ENCODE results near the gene PDZD4.

The PDZD4 gene

GRCh38 chrX:153862369-153863250, 32.3 kb upstream of the PDZD4 start:
- TF ChIP-seq CTCF (IDR thresholded peaks at IDR 0.05): no peak
- DNase-seq (ENCODE audit: low spot score): no peak
- Histone ChIP-seq H3K27ac (no peak overlapping the region), H3K4me3 (no peak overlapping the region)

- Histone ChIP-seq H3K27ac (no peak overlapping the region), H3K4me3 (no peak overlapping the region)
- DNase-seq (ENCODE audit: low spot score): no peak
- TF ChIP-seq CTCF (IDR thresholded peaks at IDR 0.05): no peak
Observed at GRCh38 chrX:153861733-153862310, 31.5 kb upstream of the PDZD4 start.

GRCh38 chrX:153861151-153861550, 30.8 kb upstream of the PDZD4 start:
- no peak for TF ChIP-seq CTCF (IDR thresholded peaks at IDR 0.05)
- H3K4me3 ChIP-seq: no peak overlapping the region
- no peak overlapping the region for H3K27ac ChIP-seq
- DNase-seq (ENCODE audit: low spot score): no peak

- TF ChIP-seq CTCF (IDR thresholded peaks at IDR 0.05): no peak
- no peak overlapping the region for H3K4me3 ChIP-seq
- DNase-seq (ENCODE audit: low spot score): no peak
- no peak overlapping the region for H3K27ac ChIP-seq
Observed at GRCh38 chrX:153857348-153857903, 27.1 kb upstream of the PDZD4 start.

GRCh38 chrX:153854702-153855101, 24.4 kb upstream of the PDZD4 start:
- H3K27ac ChIP-seq: no peak overlapping the region
- H3K4me3 ChIP-seq: no peak overlapping the region
- DNase-seq (ENCODE audit: low spot score): no peak
- TF ChIP-seq CTCF (IDR thresholded peaks at IDR 0.05): no peak

- Histone ChIP-seq H3K27ac (no peak overlapping the region), H3K4me3 (no peak overlapping the region)
- TF ChIP-seq CTCF (IDR thresholded peaks at IDR 0.05): no peak
- no peak for DNase-seq (ENCODE audit: low spot score)
Observed at GRCh38 chrX:153853902-153854267, 23.5 kb upstream of the PDZD4 start.

All from coronary artery (tissue), 2 donors.